ENCODE measurements around the gene PCK2. TPM values are rescaled to one million over a fixed set of nuclear protein-coding genes. Genes with fewer than 3 reads are reported as not detected.

Gene PCK2
- total and polyA plus RNA-seq, 2 of the 13 experiments (the other 11 are each of a cell fraction or from before 2014, with no cell fraction given), result 129 to 272 TPM

DNA sequence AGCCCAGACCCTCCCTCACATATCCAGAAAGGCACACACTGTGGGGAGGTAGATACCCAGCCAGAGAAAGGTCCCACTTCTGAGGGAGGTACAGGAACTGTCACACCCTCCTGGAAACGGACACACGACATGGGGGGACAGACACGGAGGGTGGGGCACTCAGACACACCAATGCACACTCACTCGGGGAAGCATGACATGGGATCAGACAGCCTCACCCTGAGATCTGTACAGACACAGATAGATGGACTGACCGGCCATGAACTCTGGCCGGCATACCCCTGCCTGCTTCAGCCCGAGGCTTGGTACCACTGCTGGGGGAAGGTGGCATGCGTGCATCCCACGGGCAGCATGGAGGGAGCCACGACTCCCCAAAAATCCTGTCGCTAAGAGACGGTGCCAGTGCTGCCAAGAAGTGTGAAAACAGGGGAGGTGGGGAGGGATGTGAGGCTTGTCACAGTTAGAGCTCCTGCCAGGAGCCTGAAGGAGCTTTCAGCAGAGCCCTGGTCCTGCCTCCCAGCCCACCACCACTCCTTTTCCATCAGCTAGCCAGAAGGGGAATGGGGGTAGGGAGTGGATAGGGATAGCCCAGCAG lies 22.2 kb upstream of the PCK2 start (continued):
- peak; percentile 68; the same call in 1 of the 2 replicates for TF ChIP-seq ZNF280B (CRISPR knock-in tag; IDR thresholded peaks at IDR 0.05; ENCODE audit: borderline replicate concordance)
- TF ChIP-seq ZNF3 (CRISPR knock-in tag; IDR thresholded peaks at IDR 0.05), result no peak
- TF ChIP-seq ZNF891 (CRISPR knock-in tag; IDR thresholded peaks at IDR 0.05), result 0 out of 2 replicates have a peak, but pooled peaks have one; percentile 23
- no peak for TF ChIP-seq ZNF256 (CRISPR knock-in tag; conservative IDR thresholded peaks at IDR 0.05)
- no peak for TF ChIP-seq HMG20B (CRISPR knock-in tag; conservative IDR thresholded peaks at IDR 0.05)
- no peak for TF ChIP-seq ZNF777 (CRISPR knock-in tag; IDR thresholded peaks at IDR 0.05)
- TF ChIP-seq ZNF614 (CRISPR knock-in tag; IDR thresholded peaks at IDR 0.05; ENCODE audit: borderline replicate concordance), result no peak
- 0 out of 2 replicates have a peak, but pooled peaks have one; percentile 10 for TF ChIP-seq THAP9 (CRISPR knock-in tag; IDR thresholded peaks at IDR 0.05; ENCODE audit: borderline replicate concordance)
- no peak for TF ChIP-seq SMAD3 (CRISPR knock-in tag; IDR thresholded peaks at IDR 0.05)
- no peak for TF ChIP-seq SMC3 (IDR thresholded peaks at IDR 0.05; ENCODE audit: low read length)
- TF ChIP-seq ZSCAN29 (CRISPR knock-in tag; conservative IDR thresholded peaks at IDR 0.05), result no peak
- TF ChIP-seq TBP (CRISPR knock-in tag; IDR thresholded peaks at IDR 0.05), result no peak
- TF ChIP-seq PHF8 (CRISPR knock-in tag; IDR thresholded peaks at IDR 0.05), result no peak
- 0 out of 2 replicates have a peak, but pooled peaks have one; percentile 36 for TF ChIP-seq ZFP91 (CRISPR knock-in tag; IDR thresholded peaks at IDR 0.05; ENCODE audit: borderline replicate concordance)
- no peak for TF ChIP-seq AHR (CRISPR knock-in tag; IDR thresholded peaks at IDR 0.05)
- no peak for TF ChIP-seq PHF21A (CRISPR knock-in tag; IDR thresholded peaks at IDR 0.05)
- TF ChIP-seq TBX3 (IDR thresholded peaks at IDR 0.05; ENCODE audit: borderline replicate concordance), result no peak
- TF ChIP-seq, protein P1, sequence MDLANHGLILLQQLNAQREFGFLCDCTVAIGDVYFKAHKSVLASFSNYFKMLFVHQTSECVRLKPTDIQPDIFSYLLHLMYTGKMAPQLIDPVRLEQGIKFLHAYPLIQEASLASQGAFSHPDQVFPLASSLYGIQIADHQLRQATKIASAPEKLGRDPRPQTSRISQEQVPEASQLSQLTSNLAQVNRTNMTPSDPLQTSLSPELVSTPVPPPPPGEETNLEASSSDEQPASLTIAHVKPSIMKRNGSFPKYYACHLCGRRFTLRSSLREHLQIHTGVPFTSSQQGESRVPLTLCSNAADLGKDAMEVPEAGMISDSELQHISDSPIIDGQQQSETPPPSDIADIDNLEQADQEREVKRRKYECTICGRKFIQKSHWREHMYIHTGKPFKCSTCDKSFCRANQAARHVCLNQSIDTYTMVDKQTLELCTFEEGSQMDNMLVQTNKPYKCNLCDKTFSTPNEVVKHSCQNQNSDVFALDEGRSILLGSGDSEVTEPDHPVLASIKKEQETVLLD (CRISPR knock-in tag; IDR thresholded peaks at IDR 0.05; ENCODE audit: low read depth), result no peak
